Thyroid gland (tissue), 4 donors: Measurements from ENCODE around the gene CHL1.

Experiments used
- CTCF ChIP-seq, 6 experiments: fragments of 200-600 bp in 3 of 6; fragments of 450-650 bp in 3 of 6; sonication (generic) in 3 of 6; IDR thresholded peaks; one replicate each; pipeline ENCODE4 v1.5.1; 2016 to 2019; ENCODE audit warnings: antibody characterized with exemption in 6 of 6, mild to moderate bottlenecking in 2 of 6, inconsistent platforms in 1 of 6, moderate library complexity in 1 of 6
- POLR2A ChIP-seq, 2 donors: fragments of 450-650 bp; IDR thresholded peaks; one replicate each; pipeline ENCODE4 v1.6.1; 2017; ENCODE audit warnings: antibody characterized with exemption in 2 of 2, mild to moderate bottlenecking in 2 of 2, moderate library complexity in 1 of 2

GRCh38 chr3:212432-212831, 15.9 kb downstream of the CHL1 start:
- TF ChIP-seq POLR2A (IDR thresholded peaks at IDR 0.05) (no peak), CTCF (IDR thresholded peaks at IDR 0.05) (no peak)
